ENCODE measurements around the gene ITPR1.
A peak's percentile ranks its signal among the peaks of the same experiment; 100 is the strongest.

The ITPR1 gene

GRCh38 chr3:4491855-4492207 lies 1.3 kb upstream of the ITPR1 start:
- DNase-seq (ENCODE audit: low read depth in 2 of 2): no peak

GRCh38 chr3:4492208-4493013 lies 737 bp upstream of the ITPR1 start:
- DNase-seq (ENCODE audit: low read depth in 2 of 2): no peak

GRCh38 chr3:4493941-4494894 lies 1.1 kb downstream of the ITPR1 start:
- no peak for DNase-seq (ENCODE audit: low read depth in 2 of 2)

- DNase-seq (ENCODE audit: low read depth in 2 of 2): no peak
Observed at GRCh38 chr3:4494895-4495264, 1.7 kb downstream of the ITPR1 start.

GRCh38 chr3:4495294-4496086 lies 2.3 kb downstream of the ITPR1 start:
- DNase-seq (ENCODE audit: low read depth in 2 of 2): no peak

GRCh38 chr3:4496087-4496452 lies 2.9 kb downstream of the ITPR1 start:
- DNase-seq (ENCODE audit: low read depth in 2 of 2): no peak

- DNase-seq (ENCODE audit: low read depth in 2 of 2): no peak
Observed at GRCh38 chr3:4497005-4497692, 4.0 kb downstream of the ITPR1 start.

- no peak for DNase-seq (ENCODE audit: low read depth in 2 of 2)
Observed at GRCh38 chr3:4497843-4498324, 4.7 kb downstream of the ITPR1 start.

GRCh38 chr3:4498446-4498845 lies 5.3 kb downstream of the ITPR1 start:
- no peak for DNase-seq (ENCODE audit: low read depth in 2 of 2)

GRCh38 chr3:4501437-4501836 lies 8.3 kb downstream of the ITPR1 start:
- no peak for DNase-seq (ENCODE audit: low read depth in 2 of 2)

GRCh38 chr3:4501927-4502326 lies 8.8 kb downstream of the ITPR1 start:
- no peak for DNase-seq (ENCODE audit: low read depth in 2 of 2)

GRCh38 chr3:4503050-4503449 lies 9.9 kb downstream of the ITPR1 start:
- no peak for DNase-seq (ENCODE audit: low read depth in 2 of 2)

GRCh38 chr3:4504340-4505261 lies 11.5 kb downstream of the ITPR1 start:
- no peak for DNase-seq (ENCODE audit: low read depth in 2 of 2)

GRCh38 chr3:4505688-4506558 lies 12.8 kb downstream of the ITPR1 start:
- no peak for DNase-seq (ENCODE audit: low read depth in 2 of 2)

- no peak for DNase-seq (ENCODE audit: low read depth in 2 of 2)
Observed at GRCh38 chr3:4506559-4507023, 13.4 kb downstream of the ITPR1 start.

GRCh38 chr3:4507024-4507596 lies 14.0 kb downstream of the ITPR1 start:
- DNase-seq (ENCODE audit: low read depth in 2 of 2): peak in 1 of 2 experiments; percentile 9

- no peak for DNase-seq (ENCODE audit: low read depth in 2 of 2)
Observed at GRCh38 chr3:4508048-4508981, 15.2 kb downstream of the ITPR1 start.

- no peak for DNase-seq (ENCODE audit: low read depth in 2 of 2)
Observed at GRCh38 chr3:4509043-4509442, 15.9 kb downstream of the ITPR1 start.

Data from fibroblast of skin of left biceps (primary cell).